Muscle of leg (tissue), 11 donors: Measurements from ENCODE around the gene FN3K. TPM values are rescaled to one million over a fixed set of nuclear protein-coding genes. Genes with fewer than 3 reads are reported as not detected.

Experiments used
- DNase-seq: peaks from one replicate; pipeline ENCODE4 v3.0.0; 2013
- H3K27ac ChIP-seq: one replicate; pipeline ENCODE4 v1.5.1; 2013; ENCODE audit warnings: mild to moderate bottlenecking, low read length, control low read depth
- H3K27me3 ChIP-seq: one replicate; pipeline ENCODE4 v1.6.1; 2013; ENCODE audit warnings: low read length; ENCODE audit not compliant: control insufficient read depth, insufficient read depth
- H3K36me3 ChIP-seq: one replicate; pipeline ENCODE4 v1.6.1; 2013; ENCODE audit warnings: low read length; ENCODE audit not compliant: control insufficient read depth, insufficient read depth
- H3K4me1 ChIP-seq: one replicate; pipeline ENCODE4 v1.6.1; 2013; ENCODE audit warnings: low read length; ENCODE audit not compliant: control insufficient read depth, insufficient read depth
- H3K4me3 ChIP-seq: one replicate; pipeline ENCODE4 v1.5.1; 2013; ENCODE audit warnings: low read length, control low read depth
- H3K9me3 ChIP-seq: replicated peaks from 2 replicates; pipeline ENCODE4 v1.6.1; 2013; ENCODE audit warnings: low read depth, low read length; ENCODE audit not compliant: control insufficient read depth
- WGBS: methylation state at CpG from one replicate; pipeline ENCODE4 v1.1.5; 2013; ENCODE audit warnings: missing lambda C conversion rate; ENCODE audit not compliant: insufficient coverage; 5-methylcytosine and 5-hydroxymethylcytosine counted together
- polyA plus RNA-seq, 8 donors: library from polyadenylated mRNA; unstranded; fragments of 120-200 nt; gene quantifications; one replicate each; pipeline versions ENCODE4 v1.2.1 to v1.2.3, GENCODE V29; 2013; ENCODE audit warnings: inconsistent platforms in 1 of 8, low replicate concordance in 1 of 8; ENCODE audit not compliant: insufficient read length in 8 of 8, insufficient read depth in 1 of 8
- total RNA-seq: library from RNA; stranded (reverse); fragments of 120-200 nt; gene quantifications from one replicate; pipeline ENCODE4 v1.2.4, GENCODE V29; 2013

FN3K gene
- total and polyA plus RNA-seq, 9 donors, result 4.9 to 33.2 (median 17.8) TPM

- H3K27ac ChIP-seq, result peak overlapping the region; percentile 67
- H3K9me3 ChIP-seq, result no peaks in the 10 kb centered on the region
- no peaks in the 10 kb centered on the region for H3K27me3 ChIP-seq
- H3K4me3 ChIP-seq, result no peak overlapping the region
- H3K4me1 ChIP-seq, result peaks cover 57% of the 10 kb centered on the region
- WGBS, result 79% methylated on average over 20 of the region's 26 CpGs
- no peaks in the 10 kb centered on the region for H3K36me3 ChIP-seq
- no peak for DNase-seq
Measured at GRCh38 chr17:82703036-82703745, 32.2 kb upstream of the FN3K start.

GRCh38 chr17:82703935-82704865, 31.2 kb upstream of the FN3K start:
- 72% methylated on average over 32 of the region's 38 CpGs for WGBS
- no peaks in the 10 kb centered on the region for H3K9me3 ChIP-seq
- no peaks in the 10 kb centered on the region for H3K36me3 ChIP-seq
- peak overlapping the region; percentile 44 for H3K27ac ChIP-seq
- DNase-seq, result no peak
- H3K27me3 ChIP-seq, result no peaks in the 10 kb centered on the region
- H3K4me1 ChIP-seq, result peaks cover 60% of the 10 kb centered on the region
- no peak overlapping the region for H3K4me3 ChIP-seq

GRCh38 chr17:82704886-82705285, 30.5 kb upstream of the FN3K start:
- no peak for DNase-seq
- Histone ChIP-seq H3K27me3 (no peaks in the 10 kb centered on the region), H3K9me3 (no peaks in the 10 kb centered on the region), H3K4me3 (no peak overlapping the region), H3K36me3 (no peaks in the 10 kb centered on the region), H3K27ac (no peak overlapping the region), H3K4me1 (peaks cover 60% of the 10 kb centered on the region)
- WGBS, result 97% methylated on average over 6 of the region's 13 CpGs

- peaks cover 68% of the 10 kb centered on the region for H3K4me1 ChIP-seq
- 92% methylated on average over 13 of the region's 18 CpGs for WGBS
Measured at GRCh38 chr17:82705756-82706155, 29.7 kb upstream of the FN3K start.

GRCh38 chr17:82709024-82709675, 26.3 kb upstream of the FN3K start:
- no peaks in the 10 kb centered on the region for H3K27me3 ChIP-seq
- DNase-seq, result no peak
- H3K4me1 ChIP-seq, result peaks cover 61% of the 10 kb centered on the region
- no peaks in the 10 kb centered on the region for H3K9me3 ChIP-seq
- no CpG with 5 or more reads among the region's 9 CpGs for WGBS
- H3K4me3 ChIP-seq, result no peak overlapping the region
- peak overlapping the region; percentile 78 for H3K27ac ChIP-seq
- H3K36me3 ChIP-seq, result no peaks in the 10 kb centered on the region

More at GRCh38 chr17:82705756-82706155, 29.7 kb upstream of the FN3K start:
- H3K36me3 ChIP-seq, result no peaks in the 10 kb centered on the region
- H3K9me3 ChIP-seq, result no peaks in the 10 kb centered on the region
- no peak for DNase-seq
- H3K4me3 ChIP-seq, result no peak overlapping the region
- no peaks in the 10 kb centered on the region for H3K27me3 ChIP-seq
- H3K27ac ChIP-seq, result no peak overlapping the region

GRCh38 chr17:82709676-82710498, 25.5 kb upstream of the FN3K start:
- peak overlapping the region; percentile 78 for H3K27ac ChIP-seq
- no peak for DNase-seq
- H3K27me3 ChIP-seq, result no peaks in the 10 kb centered on the region
- no peaks in the 10 kb centered on the region for H3K9me3 ChIP-seq
- H3K36me3 ChIP-seq, result no peaks in the 10 kb centered on the region
- no peak overlapping the region for H3K4me3 ChIP-seq
- 79% methylated on average over 21 of the region's 25 CpGs for WGBS
- peaks cover 53% of the 10 kb centered on the region for H3K4me1 ChIP-seq

GRCh38 chr17:82710499-82711232, 24.7 kb upstream of the FN3K start:
- Histone ChIP-seq H3K27me3 (no peaks in the 10 kb centered on the region), H3K4me1 (peaks cover 48% of the 10 kb centered on the region), H3K4me3 (no peak overlapping the region), H3K27ac (peak overlapping the region; percentile 78), H3K9me3 (no peaks in the 10 kb centered on the region), H3K36me3 (no peaks in the 10 kb centered on the region)
- 73% methylated on average over 23 of the region's 29 CpGs for WGBS
- no peak for DNase-seq

- H3K27me3 ChIP-seq, result no peaks in the 10 kb centered on the region
- H3K4me3 ChIP-seq, result no peak overlapping the region
- 87% methylated on average over 35 of the region's 35 CpGs for WGBS
- no peak for DNase-seq
- H3K36me3 ChIP-seq, result no peaks in the 10 kb centered on the region
- no peak overlapping the region for H3K27ac ChIP-seq
- H3K4me1 ChIP-seq, result peaks cover 47% of the 10 kb centered on the region
- no peaks in the 10 kb centered on the region for H3K9me3 ChIP-seq
Measured at GRCh38 chr17:82713071-82713723, 22.2 kb upstream of the FN3K start.
